NOMO-1 (cell line): ENCODE results near the gene RARS2.

Experiments
- DNase-seq, 2 experiments: peaks; one replicate each; lab custom pipeline; 2025; ENCODE audit not compliant: unreplicated experiment in 2 of 2; lab: John Stamatoyannopoulos, UW

Gene RARS2

DNA sequence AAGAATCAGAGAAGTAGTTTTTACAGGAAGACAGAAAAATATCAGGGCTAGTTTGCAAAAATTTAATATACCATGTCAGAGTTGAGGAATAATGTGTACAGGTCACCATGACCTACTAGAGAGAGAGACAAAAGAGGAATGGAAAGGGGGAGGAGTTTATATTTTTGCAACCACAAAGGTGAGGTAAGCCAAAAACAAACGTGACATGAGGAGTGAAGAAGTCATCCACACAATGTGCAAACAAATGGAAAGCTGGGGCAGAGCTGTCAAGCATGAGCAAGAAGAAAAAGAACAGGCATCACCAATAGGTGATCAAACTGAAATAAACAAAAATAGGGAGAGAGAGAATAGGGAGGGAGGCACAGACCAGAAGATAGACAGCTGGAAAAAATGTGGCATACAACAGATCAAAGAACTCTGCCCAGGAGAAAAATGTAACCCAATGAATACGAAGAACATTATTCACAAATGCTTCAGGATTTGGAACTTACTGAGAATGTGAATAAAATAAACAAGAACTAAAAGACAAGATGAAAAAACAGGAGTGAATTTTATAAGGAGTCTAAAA is 15.5 kb downstream of the RARS2 start:
- no peak for DNase-seq

DNA sequence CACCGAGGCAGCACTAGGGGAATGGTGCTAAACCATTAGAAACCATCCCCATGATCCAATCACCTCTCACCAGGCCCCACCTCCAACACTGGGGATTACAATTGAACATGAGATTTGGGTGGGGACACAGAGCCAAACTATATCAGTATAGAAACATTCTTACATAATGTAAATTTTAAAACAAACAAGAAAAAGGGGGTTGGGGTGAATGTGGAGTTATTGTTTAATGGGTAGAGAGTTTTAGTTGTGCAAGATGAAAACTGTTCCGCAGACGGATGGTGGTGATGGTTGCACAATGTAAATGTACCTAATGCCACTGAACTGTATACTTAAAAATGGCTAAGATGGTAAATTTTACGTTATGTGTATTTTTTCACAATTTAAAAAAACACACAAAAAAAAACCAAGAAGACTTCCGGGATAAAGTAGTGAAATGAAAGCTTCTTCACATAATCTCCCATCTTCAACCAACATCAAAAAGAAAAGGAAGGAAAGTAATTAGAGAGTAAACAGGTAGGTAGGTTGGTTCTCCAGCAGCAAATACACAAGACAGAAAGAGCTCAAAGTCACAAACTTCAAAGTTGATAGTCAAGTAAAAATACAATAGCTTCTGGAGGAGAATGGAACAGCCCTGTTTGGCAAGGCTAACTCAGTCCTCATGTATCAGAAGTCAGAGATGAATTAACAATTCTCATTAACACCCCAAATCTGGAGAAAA is 16.3 kb downstream of the RARS2 start:
- DNase-seq, result no peak

DNA sequence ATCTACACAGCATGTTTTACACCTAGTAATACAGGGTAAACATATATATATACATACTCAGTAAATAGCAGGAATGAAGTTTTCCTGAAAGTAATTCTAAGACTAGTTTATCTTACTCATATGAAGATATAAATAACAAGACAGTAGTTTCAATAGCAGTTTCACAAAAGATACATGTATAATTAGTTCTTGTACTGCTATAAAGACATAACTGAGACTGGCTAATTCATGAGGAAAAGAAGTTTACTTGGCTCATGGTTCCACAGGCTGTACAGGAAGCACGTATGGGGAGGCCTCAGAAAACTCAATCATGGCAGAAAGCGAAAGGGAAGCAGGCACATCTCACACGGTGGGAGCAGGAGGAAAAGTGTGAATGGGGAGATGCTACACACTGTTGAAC is 16.9 kb downstream of the RARS2 start:
- no peak for DNase-seq

DNA sequence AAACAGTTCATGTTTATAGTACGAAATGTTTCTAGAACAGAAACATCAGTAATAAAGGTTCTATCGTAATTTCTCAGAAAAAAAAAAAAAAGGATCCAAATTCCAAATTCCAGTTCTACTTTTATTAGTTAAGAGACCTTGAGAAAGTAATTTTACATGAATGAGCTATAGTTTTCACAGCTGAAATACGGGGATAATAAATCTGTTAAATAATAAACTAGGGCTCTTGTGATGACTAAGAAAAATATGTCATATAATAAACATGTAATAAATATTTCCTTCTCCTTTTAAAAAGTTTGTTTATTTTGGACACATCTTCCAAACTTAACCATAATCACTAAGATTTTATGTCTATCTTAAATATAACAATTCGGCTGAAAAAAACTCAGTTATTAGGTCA is 17.8 kb downstream of the RARS2 start:
- DNase-seq, result no peak

GRCh38 chr6:87561017-87561416 is 28.8 kb downstream of the RARS2 start:
- DNase-seq, result no peak

GRCh38 chr6:87558446-87558845 is 31.3 kb downstream of the RARS2 start:
- no peak for DNase-seq

- DNase-seq, result no peak
These were observed 34.3 kb downstream of the RARS2 start for GRCh38 chr6:87555506-87555905.

DNA sequence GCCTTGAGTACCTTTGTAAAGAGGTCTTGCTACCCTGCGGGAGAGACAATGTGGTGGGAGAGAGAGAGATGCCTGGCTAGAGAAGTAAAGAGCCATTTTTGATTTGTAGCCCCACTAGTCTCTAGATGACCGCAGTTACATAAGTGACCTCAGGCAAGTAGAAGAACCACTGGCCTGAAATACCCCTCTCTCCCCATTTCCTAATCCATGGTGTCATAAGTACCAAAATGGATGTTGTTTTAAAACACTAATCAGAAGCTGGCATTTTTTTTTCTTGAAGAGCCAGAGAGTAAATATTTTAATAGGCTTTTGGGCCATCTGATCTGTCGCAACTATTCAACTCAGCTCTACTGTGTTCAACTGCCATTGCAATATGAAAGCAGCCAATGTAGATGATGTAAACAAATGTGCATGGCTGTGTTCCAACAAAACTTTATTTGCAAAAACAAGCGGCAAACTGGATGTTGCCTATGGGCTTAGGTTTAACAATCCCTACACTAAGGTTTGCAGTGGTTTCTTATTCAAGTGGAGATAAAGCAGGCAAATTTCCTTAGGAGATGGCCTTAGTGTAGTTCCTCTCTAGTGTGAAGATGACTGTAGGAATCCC is 36.5 kb downstream of the RARS2 start:
- DNase-seq, result no peak

GRCh38 chr6:87551799-87552198 is 38.0 kb downstream of the RARS2 start:
- no peak for DNase-seq

DNA sequence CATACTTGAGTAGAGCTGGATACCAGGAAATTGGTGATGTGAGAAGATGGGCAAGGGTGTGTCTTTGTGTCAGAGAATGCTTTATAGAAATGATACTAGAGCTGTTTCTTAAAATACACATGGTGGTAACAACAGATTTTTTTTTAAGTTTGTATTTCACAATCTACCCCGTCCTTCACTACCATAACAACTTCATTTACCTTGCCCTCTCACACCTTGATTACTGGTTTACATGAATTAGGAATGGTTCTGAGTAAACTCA is 45.4 kb downstream of the RARS2 start:
- DNase-seq, result no peak

DNA sequence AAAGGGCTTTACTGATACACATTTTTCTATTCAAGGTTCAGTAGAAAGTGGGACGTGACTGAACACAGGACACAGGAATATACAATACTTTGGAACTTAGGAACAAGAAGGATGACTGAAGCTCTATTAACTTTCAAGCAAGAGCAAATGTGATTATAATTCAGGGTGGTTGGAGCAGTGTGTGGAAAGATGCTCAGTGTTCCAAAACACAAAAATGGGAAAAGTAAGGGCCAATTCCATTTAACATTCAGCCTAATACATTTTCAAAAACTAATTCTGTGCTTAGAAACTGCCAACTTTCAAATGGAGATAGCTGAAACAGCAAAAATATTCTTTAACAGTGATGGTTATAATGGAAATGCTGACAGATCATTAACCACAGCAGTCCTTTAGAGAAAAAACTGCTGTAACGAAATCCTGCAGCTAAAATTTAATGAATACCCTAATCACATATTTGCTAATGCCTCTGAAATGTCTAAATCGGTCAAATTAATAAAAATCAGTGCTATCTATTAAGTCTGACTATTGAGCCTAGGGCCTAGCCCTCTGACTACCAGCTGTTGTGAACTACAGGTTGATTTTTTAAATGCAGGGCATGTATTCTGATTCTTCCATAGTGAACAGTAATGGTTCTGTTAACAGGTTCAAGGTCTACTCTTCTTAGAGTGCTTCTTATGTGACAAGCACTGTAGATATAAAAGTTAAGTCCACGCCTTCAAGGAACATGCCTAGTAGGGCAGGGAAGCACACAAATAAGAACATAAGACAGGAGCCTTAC is 45.9 kb downstream of the RARS2 start:
- no peak for DNase-seq

GRCh38 chr6:87541744-87542143 is 48.0 kb downstream of the RARS2 start:
- DNase-seq, result no peak

- DNase-seq, result no peak
These were observed 48.7 kb downstream of the RARS2 start for GRCh38 chr6:87541041-87541440.

DNA sequence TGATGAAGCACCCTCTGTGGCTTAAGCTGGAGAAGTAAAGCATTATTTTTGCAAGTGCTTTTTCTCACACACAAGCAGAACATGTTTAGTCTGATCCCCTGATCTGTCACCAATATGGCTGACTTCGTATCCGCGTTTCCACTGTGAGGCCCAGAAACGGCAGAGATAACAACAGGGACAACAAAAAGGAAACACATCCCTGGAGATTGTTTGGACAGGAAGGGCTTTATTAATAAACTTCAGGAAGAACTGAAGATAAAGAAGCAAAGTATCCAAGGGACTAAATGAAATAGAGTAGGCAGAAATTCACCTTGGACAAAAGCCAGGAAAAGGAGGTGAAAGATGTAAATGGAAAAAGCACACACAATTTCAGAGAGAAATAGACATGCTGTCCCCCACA is 49.2 kb downstream of the RARS2 start:
- no peak for DNase-seq

- DNase-seq, result no peak
These were observed 50.2 kb downstream of the RARS2 start for GRCh38 chr6:87539554-87539953.

DNA sequence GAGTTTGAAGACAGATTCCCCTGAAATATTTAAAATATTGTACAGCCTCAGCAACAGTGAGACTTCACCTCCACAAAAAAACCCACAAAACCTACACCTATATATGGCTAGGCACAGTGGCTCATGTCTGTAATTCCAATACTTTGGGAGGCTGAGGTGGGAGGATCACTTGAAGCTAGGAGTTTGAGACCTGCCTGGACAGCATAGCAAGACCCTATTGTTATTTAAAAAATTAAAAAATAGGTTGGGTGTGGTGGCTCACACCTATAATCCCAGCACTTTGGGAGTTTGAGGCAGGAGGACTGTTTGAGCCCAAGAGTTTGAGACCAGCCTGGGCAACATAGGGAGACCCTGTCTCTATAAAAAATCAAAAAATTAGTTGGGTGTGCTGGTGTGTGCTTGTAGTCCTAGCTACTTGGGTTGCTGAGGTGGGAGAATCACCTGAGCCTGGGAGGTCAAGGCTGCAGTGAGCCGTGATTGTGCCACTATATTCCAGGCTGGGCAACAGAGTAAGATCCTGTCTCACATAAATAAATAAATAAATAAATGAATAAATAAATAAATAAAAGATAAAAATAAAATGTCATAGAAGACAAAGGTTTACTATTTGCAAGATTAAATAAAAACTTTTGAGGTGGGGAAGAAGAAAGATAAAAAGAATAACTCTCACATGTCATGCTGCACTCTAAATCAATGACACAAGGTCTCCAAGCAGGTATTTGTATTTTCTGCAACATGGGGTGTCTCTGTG is 51.1 kb downstream of the RARS2 start:
- DNase-seq, result no peak

DNA sequence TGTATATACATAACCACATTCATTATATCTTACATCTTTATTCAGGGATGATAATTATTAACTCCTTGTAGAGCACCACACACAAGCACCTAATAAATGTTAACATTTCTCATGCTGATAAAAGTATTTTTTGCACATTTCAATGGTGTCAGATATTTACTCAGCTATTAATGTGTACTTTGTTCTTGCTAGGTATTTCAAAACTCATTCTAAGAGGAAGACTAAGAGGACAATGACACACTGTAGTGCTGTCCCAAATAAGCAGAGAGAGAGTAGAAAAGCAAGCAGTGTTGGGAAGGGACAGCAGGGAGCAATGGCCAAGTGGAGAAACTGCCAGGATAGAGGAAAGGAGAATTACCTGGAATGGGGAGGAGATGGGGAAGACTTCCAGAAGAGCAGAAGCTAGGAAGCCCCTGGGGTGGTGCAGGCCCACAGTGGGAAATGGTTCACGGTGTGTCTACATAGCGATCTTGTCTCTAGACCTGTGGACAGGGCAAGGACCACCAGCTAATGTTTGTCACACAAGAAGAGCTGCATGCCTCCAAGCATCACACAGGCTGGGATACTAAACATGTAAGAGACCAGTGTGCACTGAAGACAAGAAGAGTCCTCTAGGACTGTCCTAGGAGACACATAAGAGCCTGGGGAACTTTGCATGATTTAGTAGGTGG is 55.3 kb downstream of the RARS2 start:
- DNase-seq, result no peak

GRCh38 chr6:87529221-87529620 is 60.6 kb downstream of the RARS2 start:
- DNase-seq, result no peak

DNA sequence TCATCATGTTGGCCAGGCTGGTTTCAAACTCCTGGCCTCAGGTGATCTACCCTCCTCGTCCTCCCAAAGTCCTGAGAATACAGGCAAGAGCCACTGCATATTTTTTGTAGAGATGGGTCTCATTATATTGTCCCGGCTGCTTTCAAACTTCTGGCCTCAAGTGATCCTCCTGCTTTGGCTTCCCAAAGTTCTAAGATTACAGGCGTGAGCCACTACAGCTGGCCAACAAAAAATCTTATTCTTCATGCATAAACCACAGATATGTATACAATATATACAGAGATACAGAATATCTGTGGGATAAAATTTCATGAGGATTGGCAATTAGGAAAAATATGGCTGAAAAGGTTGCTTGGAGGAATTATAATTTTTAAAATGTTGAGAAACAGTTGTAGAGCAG is 67.1 kb downstream of the RARS2 start:
- DNase-seq, result no peak

- DNase-seq, result no peak
These were observed 71.3 kb downstream of the RARS2 start for GRCh38 chr6:87518453-87518852.

DNA sequence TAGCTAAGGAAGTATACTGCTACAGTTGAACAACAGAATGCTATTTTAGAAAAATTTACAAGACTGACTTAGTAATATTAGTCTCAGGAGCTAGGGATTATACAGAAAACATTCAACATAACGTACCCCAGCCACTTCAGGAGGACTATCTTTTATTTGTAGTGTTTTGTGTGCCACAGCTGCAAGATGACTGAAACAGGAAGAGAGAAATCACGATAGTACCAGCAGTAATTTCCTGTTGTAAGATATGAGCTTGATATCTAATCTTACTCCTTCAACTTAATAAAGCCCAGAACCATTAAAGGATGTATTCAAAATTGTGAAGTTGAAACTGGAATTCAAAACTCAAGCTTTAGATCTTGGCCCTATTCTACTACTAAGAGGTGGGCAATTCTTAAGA is 75.0 kb downstream of the RARS2 start:
- DNase-seq, result no peak
